DMS53 treated with DMSO at 0.1 percent for 48 hours (cell line): Measurements from ENCODE around the gene DOP1A.

ENCODE experiments used
- DNase-seq: peaks from one replicate; lab custom pipeline; 2025; ENCODE audit not compliant: unreplicated experiment; lab: John Stamatoyannopoulos, UW

The DOP1A gene

DNA sequence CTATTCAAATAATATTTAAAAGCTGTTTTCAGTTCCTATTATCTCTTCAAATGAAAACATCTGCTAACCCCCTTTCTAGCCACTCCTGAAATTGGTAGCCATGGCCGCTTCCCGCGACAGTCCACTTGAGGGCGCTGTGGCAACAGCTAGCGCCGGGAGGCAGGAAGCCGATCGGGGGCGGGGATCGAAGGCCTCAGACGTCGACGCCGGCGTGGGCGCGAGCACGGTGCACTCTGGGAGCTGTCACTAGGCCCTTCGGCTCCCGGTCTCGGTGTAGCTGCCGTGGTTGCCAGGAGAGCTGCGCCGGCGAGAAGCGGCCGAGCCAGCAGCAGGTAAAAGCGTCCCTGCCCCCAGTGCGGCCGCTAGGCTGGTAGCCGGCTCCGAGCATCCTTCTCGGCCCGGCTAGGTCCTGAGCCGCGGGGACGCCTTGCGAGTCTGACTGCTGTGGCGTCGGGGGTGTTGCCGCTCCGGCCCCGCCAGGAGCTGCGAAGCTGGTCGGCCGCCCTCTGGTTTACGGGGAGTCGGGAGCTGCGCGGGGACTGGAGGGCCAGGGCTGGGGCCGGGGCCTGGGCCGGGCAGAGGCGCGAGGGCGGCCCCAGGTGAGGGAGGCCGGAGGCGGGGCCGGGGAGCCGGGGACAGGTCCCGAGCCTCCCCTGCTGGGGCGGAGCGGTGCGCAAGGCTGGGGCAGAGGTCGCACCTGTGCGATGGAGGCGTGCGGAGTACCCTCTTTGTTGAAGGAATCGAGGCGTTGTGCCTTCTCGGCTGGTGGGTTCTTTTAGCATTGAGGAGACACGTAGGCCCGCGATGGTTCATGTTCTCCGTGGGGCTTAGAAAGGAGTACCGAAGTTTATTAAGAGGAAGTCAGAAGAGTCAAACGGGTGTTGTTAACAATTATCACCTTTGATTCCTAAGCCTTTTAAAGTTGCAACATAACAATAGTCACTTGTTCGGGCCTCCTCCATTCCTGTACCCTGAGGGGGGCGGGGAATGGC, at the start of gene DOP1A:
Gene DOP1A (plus strand): TSS at position 224 of the 992 bp plus-strand sequence. CDS start 29,307 bp downstream, outside the sequence.
- peak; percentile 85 for DNase-seq

- peak; percentile 29 for DNase-seq
Measured at GRCh38 chr6:83019741-83020140, 47.7 kb upstream of the DOP1A start.

GRCh38 chr6:83031689-83032088, 35.8 kb upstream of the DOP1A start:
- no peak for DNase-seq

DNA sequence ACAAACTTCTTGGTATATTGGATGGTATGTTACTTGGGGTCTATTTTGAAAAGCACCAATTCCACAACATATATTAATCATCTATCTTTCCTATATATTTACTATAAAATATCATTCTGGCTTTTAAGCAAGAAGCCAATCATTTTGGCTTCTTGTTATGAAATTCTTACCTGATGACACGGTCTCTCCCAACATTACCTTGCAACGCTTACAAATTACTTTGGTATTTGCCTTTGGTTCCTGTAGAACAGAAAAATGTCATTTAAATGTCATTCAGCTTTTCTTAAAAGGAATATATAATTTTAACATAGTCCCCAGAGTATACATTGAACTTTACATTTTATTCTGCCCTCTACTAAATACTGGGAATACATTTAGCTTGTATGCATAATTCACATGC, 29.2 kb upstream of the DOP1A start:
- no peak for DNase-seq

DNA sequence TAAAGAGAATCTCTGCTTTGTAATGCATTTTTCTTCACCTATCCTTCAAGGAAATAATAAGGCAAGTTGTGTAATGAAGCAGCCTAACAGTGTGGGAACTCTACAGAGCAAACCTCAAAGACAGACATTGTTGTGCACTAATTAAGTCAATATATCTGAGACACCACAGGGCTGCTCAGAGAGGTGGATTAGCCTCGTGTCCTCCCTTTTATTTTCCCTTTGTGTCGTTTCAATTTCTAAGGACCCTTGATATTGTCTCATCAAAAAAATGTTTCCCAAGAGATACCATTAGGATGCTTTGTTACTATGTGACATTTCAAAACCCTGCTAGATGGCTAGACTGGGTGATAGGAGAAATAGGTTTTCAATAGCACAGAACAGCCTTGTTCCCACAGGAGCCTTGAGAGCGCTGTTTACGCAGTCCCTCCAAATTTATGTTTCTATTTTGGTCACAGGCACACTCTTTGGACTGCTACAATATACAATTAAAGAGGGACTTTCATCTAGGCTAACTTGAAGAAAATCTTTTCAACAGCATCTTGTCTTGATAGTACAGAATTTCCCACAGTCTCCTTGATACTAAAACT, 24.9 kb upstream of the DOP1A start:
- DNase-seq, result no peak

- no peak for DNase-seq
Measured at GRCh38 chr6:83044091-83044768, 23.2 kb upstream of the DOP1A start.

DNA sequence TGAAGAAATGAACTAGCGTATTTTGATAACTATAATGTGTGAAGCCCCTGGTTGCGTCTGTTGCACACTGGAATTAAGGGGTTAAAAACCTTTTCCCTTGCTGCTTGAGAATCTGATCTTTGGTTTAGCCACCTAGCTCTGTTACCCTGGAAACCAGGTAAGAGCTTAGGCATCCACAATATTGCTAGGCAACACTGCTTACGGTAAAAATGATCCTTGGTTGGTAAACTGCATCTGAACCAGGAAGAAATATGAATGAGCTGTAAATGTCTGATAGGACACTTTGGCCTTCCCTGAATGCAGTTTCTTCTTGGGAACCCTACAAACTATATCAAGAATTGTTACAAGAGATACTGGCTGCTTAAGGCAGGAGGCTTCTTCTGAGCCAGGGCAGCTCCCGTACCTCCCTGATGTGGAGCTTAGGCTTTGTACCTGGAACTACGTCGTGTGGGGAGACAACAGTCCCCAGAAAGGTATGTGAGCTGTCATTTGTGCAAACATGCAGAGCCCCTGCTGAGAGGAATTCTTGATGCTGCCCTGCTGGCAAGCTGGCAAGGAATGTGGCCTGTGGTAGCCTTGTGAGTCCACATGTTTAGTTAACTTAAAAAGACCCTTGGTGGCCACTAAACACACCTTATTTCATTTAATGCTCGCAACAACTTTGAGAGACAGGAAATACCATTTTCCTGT, 20.3 kb upstream of the DOP1A start:
- no peak for DNase-seq

GRCh38 chr6:83051377-83052172, 15.9 kb upstream of the DOP1A start:
- DNase-seq, result peak; percentile 37

- no peak for DNase-seq
Measured at GRCh38 chr6:83053678-83054077, 13.8 kb upstream of the DOP1A start.

DNA sequence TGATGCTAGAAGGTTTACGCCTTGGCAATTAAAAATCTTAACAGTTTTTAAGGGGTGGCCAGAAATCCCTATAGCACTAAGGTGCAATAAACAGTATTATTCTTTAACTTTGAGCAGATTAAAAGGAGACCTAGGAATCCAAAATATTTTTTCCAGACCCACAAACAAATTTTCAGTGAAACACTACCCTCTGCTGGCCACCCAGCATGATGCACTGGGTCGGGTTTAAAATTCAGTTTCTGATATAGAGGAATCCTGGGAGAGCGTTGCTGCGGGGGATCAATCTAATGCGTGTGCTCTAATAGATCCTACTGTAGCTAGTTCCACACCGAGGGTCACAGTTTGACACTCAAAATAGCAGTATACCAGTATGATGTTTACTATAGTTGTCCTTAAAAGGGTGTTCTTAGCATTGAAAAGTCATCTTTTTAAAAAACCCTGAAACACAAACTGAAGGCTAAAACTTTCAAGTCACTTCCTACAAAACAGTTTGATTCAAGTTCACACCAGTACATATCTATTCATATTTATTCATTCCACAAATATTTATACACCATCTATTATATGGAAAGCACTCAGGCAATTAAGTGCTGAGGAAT, 12.0 kb upstream of the DOP1A start:
- peak; percentile 13 for DNase-seq

DNA sequence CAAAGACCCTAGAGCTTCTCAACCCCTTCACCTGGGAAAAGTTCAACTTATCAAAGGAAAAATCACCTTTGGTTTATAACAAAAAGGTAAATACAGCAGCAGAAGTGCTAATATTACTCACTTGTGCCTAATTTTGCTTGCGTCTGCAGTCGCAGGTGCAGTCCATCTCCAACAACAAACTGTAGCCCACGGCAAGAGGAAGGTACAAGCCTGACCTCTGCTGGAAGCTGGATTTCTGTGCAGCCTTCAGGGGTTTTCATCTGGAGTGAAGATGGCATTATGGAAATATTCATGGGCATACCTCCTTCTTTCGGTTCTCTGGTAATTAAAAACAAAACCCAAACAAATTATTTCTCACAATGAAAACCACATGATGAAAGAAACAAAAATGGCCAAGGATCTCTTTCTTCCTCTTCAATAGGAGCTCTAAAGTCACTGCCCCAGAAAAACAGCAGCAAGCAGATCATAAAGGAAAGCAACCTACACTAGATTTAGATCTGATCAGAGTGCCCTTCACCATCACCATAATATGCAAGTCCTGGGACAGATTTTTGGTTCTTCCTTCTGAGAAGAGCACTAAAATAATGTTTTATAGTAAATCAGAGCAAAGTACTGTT, 9.7 kb upstream of the DOP1A start:
- peak; percentile 29 for DNase-seq

GRCh38 chr6:83061190-83061589, 6.3 kb upstream of the DOP1A start:
- no peak for DNase-seq

GRCh38 chr6:83062225-83062624, 5.2 kb upstream of the DOP1A start:
- DNase-seq, result no peak

DNA sequence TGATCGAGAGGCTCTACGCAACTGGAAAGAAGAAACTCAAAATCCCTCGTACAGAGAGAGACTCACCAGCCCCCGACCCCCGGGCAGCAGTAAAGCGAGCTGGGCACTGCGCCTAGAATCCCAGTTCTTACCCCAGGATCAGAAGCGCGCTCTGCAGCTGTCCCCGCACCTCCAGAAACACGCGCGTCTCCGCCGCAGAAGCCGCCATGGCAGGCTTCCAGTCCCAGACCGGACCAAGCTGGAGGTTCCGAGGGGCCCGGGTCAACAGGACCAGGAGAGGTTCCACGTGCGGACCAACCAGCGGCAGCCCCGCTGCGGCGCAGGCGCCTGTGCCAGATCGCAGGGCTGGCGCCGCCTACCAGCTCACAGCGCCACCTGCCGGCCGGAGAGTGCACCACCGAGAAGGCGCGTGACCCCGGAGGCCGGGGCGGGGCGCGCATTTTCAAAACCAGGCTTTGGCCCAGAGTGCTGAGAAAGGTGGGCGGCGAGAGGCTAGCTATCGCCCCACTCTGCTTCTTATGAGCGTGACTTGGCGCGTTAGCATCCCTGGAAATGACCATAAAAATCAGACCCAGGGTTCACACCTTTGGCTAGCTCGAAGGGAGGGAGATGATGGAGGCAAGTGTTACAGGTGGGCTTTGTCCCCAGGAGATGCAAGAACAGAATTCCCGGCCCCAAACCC, 1.8 kb upstream of the DOP1A start, which contains the start of gene UBE3D:
Gene UBE3D (minus strand): TSS at position 331 of the 682 bp plus-strand sequence. CDS start 123 bp downstream, at position 208.
- peak; percentile 40 for DNase-seq

DNA sequence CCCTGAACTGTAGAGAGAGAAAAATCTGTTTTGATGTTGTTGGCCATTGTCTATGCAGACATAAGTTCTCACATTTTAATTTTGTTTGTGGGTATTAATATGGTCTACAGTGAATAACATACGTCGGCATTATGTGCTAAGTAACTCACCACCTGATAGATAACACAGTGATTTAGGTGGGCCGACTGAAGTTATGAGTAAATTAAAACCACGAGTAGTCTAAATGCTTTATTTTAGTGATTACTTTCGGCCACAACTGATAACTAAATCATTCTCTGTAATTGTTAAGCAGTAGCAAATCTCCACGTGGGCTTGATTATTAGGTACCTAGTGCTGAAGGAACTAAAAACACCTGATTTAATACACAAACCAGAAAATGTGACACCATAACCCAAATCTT, 1.1 kb downstream of the DOP1A start:
- DNase-seq, result no peak

DNA sequence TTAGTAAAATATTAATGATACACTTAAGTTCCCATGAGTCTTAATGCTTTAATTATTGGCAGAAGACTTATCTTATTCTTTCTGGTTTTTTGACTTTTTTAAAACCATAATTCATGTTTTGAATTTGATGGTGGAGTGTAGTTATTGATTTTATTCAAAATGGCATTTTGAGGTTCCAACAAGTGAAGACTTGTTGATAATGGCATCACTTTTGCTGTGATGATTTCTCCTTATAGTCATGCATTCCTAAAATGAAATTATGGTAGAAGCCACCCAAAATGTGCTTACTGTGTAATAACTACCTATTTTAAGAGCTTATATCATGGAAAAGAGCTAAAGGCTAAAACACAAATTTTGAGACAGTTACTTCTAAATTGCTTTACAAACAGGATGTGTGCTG, 2.2 kb downstream of the DOP1A start:
- no peak for DNase-seq

DNA sequence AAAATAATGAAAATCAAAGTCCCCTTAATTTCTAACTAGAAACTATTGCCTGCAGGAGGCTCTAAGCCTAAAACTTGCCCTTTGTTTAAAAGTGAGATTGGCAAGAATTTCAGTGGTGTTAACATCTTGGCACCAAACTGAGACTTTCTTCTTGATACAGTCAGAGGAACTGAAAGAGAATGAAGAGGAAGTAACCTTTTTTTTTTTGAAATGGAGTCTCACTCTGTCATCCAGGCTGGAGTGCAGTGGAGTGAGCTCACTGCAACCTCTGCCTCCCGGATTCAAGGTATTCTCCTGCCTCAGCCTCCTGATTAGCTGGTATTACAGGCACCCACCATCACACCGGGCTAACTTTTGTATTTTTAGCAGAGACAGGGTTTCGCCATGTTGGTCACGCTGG, 3.6 kb downstream of the DOP1A start:
- no peak for DNase-seq

GRCh38 chr6:83071707-83072106, 4.2 kb downstream of the DOP1A start:
- no peak for DNase-seq

GRCh38 chr6:83072726-83073125, 5.3 kb downstream of the DOP1A start:
- no peak for DNase-seq
